ENCODE results near the gene TAGAP.

TAGAP gene

GRCh38 chr6:159084493-159085091, 39.8 kb upstream of the TAGAP start:
- WGBS (ENCODE audit: insufficient coverage, insufficient read length) = no CpG with 5 or more reads among the region's 2 CpGs
- Histone ChIP-seq H3K9me3 (ENCODE audit: control insufficient read depth, insufficient read depth, low read length) (no peaks in the 10 kb centered on the region), H3K4me3 (ENCODE audit: low read length) (no peak overlapping the region), H3K27ac (ENCODE audit: low read length) (no peak overlapping the region), H3K36me3 (ENCODE audit: control insufficient read depth, insufficient read depth, low read length) (no peaks in the 10 kb centered on the region), H3K27me3 (ENCODE audit: control insufficient read depth, insufficient read depth, low read length) (no peaks in the 10 kb centered on the region), H3K4me1 (ENCODE audit: control insufficient read depth, insufficient read depth, low read length) (no peaks in the 10 kb centered on the region)
- DNase-seq (ENCODE audit: low read depth, low spot score) = no peak

- no peak for DNase-seq (ENCODE audit: low read depth, low spot score)
- Histone ChIP-seq H3K36me3 (ENCODE audit: control insufficient read depth, insufficient read depth, low read length) (no peaks in the 10 kb centered on the region), H3K27ac (ENCODE audit: low read length) (no peak overlapping the region), H3K4me1 (ENCODE audit: control insufficient read depth, insufficient read depth, low read length) (no peaks in the 10 kb centered on the region), H3K4me3 (ENCODE audit: low read length) (no peak overlapping the region), H3K9me3 (ENCODE audit: control insufficient read depth, insufficient read depth, low read length) (no peaks in the 10 kb centered on the region), H3K27me3 (ENCODE audit: control insufficient read depth, insufficient read depth, low read length) (no peaks in the 10 kb centered on the region)
- no CpG with 5 or more reads among the region's 2 CpGs for WGBS (ENCODE audit: insufficient coverage, insufficient read length)
Observed at GRCh38 chr6:159083146-159083545, 38.4 kb upstream of the TAGAP start.

- H3K27me3 ChIP-seq (ENCODE audit: control insufficient read depth, insufficient read depth, low read length) = no peaks in the 10 kb centered on the region
- H3K4me3 ChIP-seq (ENCODE audit: low read length) = no peak overlapping the region
- no peaks in the 10 kb centered on the region for H3K9me3 ChIP-seq (ENCODE audit: control insufficient read depth, insufficient read depth, low read length)
- no peak for DNase-seq (ENCODE audit: low read depth, low spot score)
- H3K4me1 ChIP-seq (ENCODE audit: control insufficient read depth, insufficient read depth, low read length) = no peaks in the 10 kb centered on the region
- H3K27ac ChIP-seq (ENCODE audit: low read length) = no peak overlapping the region
- no CpG with 5 or more reads among the region's 7 CpGs for WGBS (ENCODE audit: insufficient coverage, insufficient read length)
- no peaks in the 10 kb centered on the region for H3K36me3 ChIP-seq (ENCODE audit: control insufficient read depth, insufficient read depth, low read length)
Observed at GRCh38 chr6:159082039-159082815, 37.4 kb upstream of the TAGAP start.

GRCh38 chr6:159080217-159080976, 35.6 kb upstream of the TAGAP start:
- WGBS (ENCODE audit: insufficient coverage, insufficient read length) = no CpG with 5 or more reads among the region's 4 CpGs
- H3K27ac ChIP-seq (ENCODE audit: low read length) = no peak overlapping the region
- no peaks in the 10 kb centered on the region for H3K36me3 ChIP-seq (ENCODE audit: control insufficient read depth, insufficient read depth, low read length)
- no peaks in the 10 kb centered on the region for H3K9me3 ChIP-seq (ENCODE audit: control insufficient read depth, insufficient read depth, low read length)
- no peak overlapping the region for H3K4me3 ChIP-seq (ENCODE audit: low read length)
- H3K4me1 ChIP-seq (ENCODE audit: control insufficient read depth, insufficient read depth, low read length) = no peaks in the 10 kb centered on the region
- no peaks in the 10 kb centered on the region for H3K27me3 ChIP-seq (ENCODE audit: control insufficient read depth, insufficient read depth, low read length)
- no peak for DNase-seq (ENCODE audit: low read depth, low spot score)

DNA sequence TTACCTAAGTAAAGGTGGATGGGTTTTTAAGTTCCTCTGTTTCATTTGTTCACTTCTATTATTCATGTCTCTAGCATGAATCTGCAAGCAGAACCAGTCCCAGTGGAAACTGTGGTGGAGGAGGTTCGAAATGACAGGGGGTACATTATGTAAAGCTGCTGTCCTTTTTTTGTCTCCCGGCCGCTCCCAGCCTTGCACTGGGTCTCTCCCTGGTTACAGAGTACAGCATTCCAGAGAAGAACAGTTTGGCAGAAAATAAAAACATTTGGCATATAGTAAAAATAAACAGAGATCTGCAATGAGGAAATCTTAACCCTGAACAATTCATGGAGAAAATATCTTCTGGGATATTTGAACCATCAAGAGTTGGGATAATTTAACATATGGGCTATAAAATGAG, 34.6 kb upstream of the TAGAP start:
- WGBS (ENCODE audit: insufficient coverage, insufficient read length) = no CpG with 5 or more reads among the region's 3 CpGs
- Histone ChIP-seq H3K9me3 (ENCODE audit: control insufficient read depth, insufficient read depth, low read length) (no peaks in the 10 kb centered on the region), H3K27ac (ENCODE audit: low read length) (no peak overlapping the region), H3K36me3 (ENCODE audit: control insufficient read depth, insufficient read depth, low read length) (no peaks in the 10 kb centered on the region), H3K4me3 (ENCODE audit: low read length) (no peak overlapping the region), H3K27me3 (ENCODE audit: control insufficient read depth, insufficient read depth, low read length) (no peaks in the 10 kb centered on the region), H3K4me1 (ENCODE audit: control insufficient read depth, insufficient read depth, low read length) (no peaks in the 10 kb centered on the region)
- no peak for DNase-seq (ENCODE audit: low read depth, low spot score)

- no peak overlapping the region for H3K4me3 ChIP-seq (ENCODE audit: low read length)
- no peaks in the 10 kb centered on the region for H3K36me3 ChIP-seq (ENCODE audit: control insufficient read depth, insufficient read depth, low read length)
- H3K9me3 ChIP-seq (ENCODE audit: control insufficient read depth, insufficient read depth, low read length) = no peaks in the 10 kb centered on the region
- no peak overlapping the region for H3K27ac ChIP-seq (ENCODE audit: low read length)
- no peaks in the 10 kb centered on the region for H3K27me3 ChIP-seq (ENCODE audit: control insufficient read depth, insufficient read depth, low read length)
- no peaks in the 10 kb centered on the region for H3K4me1 ChIP-seq (ENCODE audit: control insufficient read depth, insufficient read depth, low read length)
- DNase-seq (ENCODE audit: low read depth, low spot score) = no peak
- no CpG with 5 or more reads among the region's 13 CpGs for WGBS (ENCODE audit: insufficient coverage, insufficient read length)
Observed at GRCh38 chr6:159077123-159077522, 32.3 kb upstream of the TAGAP start.

DNA sequence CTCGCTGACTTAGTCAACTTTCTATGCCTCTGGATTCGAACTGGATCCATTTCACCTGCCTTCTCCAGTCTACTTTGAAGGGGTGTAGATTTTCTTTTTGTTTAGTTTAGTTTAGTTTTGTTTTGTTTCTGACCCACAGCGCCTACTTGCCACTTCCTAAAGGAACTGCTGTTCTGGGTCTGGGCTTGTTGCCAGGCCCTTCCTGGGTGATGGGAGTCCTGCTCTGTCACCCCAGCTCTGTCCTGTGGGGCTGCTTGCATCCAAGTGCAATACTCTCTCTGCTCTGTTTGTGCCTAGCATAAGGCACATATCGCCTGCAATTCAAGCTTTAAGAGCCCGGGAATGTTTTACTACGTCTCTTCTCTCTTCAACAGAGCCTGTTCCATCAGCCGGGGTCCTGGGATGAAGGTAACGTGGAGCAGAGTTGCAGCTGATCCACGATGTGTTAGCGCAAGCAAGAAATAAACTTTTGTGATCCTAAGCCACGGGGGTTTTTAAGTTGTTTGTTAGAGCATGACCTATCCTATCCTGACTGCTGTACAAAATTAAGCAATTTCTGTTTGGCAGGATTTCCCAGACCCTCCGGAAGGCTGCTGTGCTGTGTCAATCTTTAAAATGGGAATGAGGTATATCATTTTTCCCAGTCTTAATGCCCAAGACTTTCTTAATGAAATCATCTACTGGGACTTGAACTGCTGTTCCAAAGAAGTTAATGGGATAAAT, 30.9 kb upstream of the TAGAP start:
- WGBS (ENCODE audit: insufficient coverage, insufficient read length) = no CpG with 5 or more reads among the region's 12 CpGs
- no peaks in the 10 kb centered on the region for H3K4me1 ChIP-seq (ENCODE audit: control insufficient read depth, insufficient read depth, low read length)
- no peaks in the 10 kb centered on the region for H3K9me3 ChIP-seq (ENCODE audit: control insufficient read depth, insufficient read depth, low read length)
- no peak overlapping the region for H3K4me3 ChIP-seq (ENCODE audit: low read length)
- DNase-seq (ENCODE audit: low read depth, low spot score) = no peak
- H3K36me3 ChIP-seq (ENCODE audit: control insufficient read depth, insufficient read depth, low read length) = no peaks in the 10 kb centered on the region
- no peak overlapping the region for H3K27ac ChIP-seq (ENCODE audit: low read length)
- H3K27me3 ChIP-seq (ENCODE audit: control insufficient read depth, insufficient read depth, low read length) = no peaks in the 10 kb centered on the region

GRCh38 chr6:159074876-159075275, 30.1 kb upstream of the TAGAP start:
- no peak overlapping the region for H3K27ac ChIP-seq (ENCODE audit: low read length)
- no peaks in the 10 kb centered on the region for H3K36me3 ChIP-seq (ENCODE audit: control insufficient read depth, insufficient read depth, low read length)
- H3K9me3 ChIP-seq (ENCODE audit: control insufficient read depth, insufficient read depth, low read length) = no peaks in the 10 kb centered on the region
- no peak for DNase-seq (ENCODE audit: low read depth, low spot score)
- H3K4me1 ChIP-seq (ENCODE audit: control insufficient read depth, insufficient read depth, low read length) = no peaks in the 10 kb centered on the region
- H3K4me3 ChIP-seq (ENCODE audit: low read length) = no peak overlapping the region
- H3K27me3 ChIP-seq (ENCODE audit: control insufficient read depth, insufficient read depth, low read length) = no peaks in the 10 kb centered on the region
- WGBS (ENCODE audit: insufficient coverage, insufficient read length) = no CpG with 5 or more reads among the region's 2 CpGs

DNA sequence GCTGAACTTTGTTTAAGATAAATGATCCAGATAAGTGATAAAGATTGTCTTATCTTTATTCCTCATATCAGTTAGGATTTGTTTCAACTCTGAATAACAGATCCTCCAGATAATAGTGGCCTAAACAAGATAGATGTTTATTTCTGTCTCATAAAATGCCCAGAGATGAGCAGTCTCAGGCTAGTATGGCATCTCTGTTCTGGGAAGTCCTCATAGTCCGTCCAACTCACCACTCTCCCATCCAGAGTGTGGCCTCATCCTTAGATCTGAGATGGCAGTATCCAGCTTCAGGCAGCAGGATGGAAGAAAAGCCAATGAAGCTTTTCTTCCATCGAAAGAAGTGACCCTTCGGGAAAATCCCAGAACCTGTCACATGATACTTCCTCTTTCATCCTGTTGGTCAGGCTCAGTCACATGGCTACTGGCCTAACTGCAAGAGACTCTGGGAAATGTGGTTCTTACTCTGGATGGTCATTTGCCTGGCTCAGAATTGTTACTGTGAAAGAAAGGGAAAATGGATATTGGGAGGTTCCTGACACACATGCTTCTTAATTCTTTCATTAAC, 29.4 kb upstream of the TAGAP start:
- no peaks in the 10 kb centered on the region for H3K9me3 ChIP-seq (ENCODE audit: control insufficient read depth, insufficient read depth, low read length)
- no peaks in the 10 kb centered on the region for H3K27me3 ChIP-seq (ENCODE audit: control insufficient read depth, insufficient read depth, low read length)
- DNase-seq (ENCODE audit: low read depth, low spot score) = no peak
- no peak overlapping the region for H3K27ac ChIP-seq (ENCODE audit: low read length)
- WGBS (ENCODE audit: insufficient coverage, insufficient read length) = no CpG with 5 or more reads among the region's 3 CpGs
- peak overlapping the region; percentile 22; the same call in 1 of the 2 replicates for H3K4me3 ChIP-seq (ENCODE audit: low read length)
- no peaks in the 10 kb centered on the region for H3K4me1 ChIP-seq (ENCODE audit: control insufficient read depth, insufficient read depth, low read length)
- no peaks in the 10 kb centered on the region for H3K36me3 ChIP-seq (ENCODE audit: control insufficient read depth, insufficient read depth, low read length)

Measured in iPS DF 6.9 (cell line).